ENCODE data around the gene SH3TC1. TPM values are rescaled to one million over a fixed set of nuclear protein-coding genes. Genes with fewer than 3 reads are reported as not detected.

The SH3TC1 gene
- total RNA-seq, 1 donor from 2014 or later = 64.5 TPM

DNA sequence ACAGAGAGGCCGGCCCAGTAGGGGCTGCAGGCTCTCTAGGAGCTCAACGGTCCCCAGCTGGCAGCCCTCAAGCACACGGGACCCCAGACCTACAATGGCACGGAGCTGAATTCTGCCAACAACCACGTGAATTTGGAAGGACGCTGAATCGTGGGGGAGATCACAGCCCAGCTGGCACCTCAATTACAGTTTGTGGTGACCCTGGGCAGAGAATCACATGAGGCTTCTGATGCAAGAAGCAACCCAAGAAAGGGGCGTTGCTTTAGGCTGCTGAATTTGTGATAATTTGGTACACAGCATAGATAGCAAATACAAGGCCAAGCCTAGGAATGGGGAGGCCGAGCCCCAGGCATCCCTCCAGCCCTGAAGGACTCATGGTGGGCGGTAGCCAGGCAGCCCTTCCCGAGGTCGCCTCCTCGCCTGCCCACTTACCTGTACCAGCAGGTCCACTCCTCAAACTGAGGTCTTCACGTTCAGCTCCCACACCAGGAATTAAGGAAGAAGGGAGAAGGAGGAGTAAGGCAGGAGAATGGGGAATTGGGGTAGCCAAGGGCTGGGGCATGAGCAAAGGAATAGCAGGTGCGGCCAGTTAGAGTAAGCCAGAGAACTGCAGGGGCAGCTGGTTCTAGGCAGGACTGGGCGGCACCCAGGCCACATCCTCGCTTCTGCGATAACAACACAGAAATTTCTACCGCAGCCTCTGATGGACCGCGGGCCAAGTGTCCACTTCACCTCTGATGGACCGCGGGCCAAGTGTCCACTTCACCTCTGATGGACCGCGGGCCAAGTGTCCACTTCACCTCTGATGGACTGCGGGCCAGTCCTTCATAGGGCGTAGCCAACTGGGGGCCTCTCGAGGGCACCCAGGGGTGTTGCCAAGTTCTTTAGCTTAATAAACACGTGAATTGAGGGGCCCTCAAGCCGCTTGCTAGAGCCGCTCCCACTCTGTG, 47.1 kb downstream of the SH3TC1 start:
- Histone ChIP-seq H3K27me3 (no peaks in the 10 kb centered on the region), H3K4me3 (no peak overlapping the region), H3K36me3 (no peaks in the 10 kb centered on the region), H3K4me1 (peaks cover 0 to 5% of the 10 kb centered on the region in 2 donors), H3K9me3 (no peaks in the 10 kb centered on the region), H3K27ac (peak overlapping the region in 1 of 2 donors; percentile 33)
- DNase-seq (ENCODE audit: low spot score in 2 of 2) = no peak
- TF ChIP-seq, protein P1, sequence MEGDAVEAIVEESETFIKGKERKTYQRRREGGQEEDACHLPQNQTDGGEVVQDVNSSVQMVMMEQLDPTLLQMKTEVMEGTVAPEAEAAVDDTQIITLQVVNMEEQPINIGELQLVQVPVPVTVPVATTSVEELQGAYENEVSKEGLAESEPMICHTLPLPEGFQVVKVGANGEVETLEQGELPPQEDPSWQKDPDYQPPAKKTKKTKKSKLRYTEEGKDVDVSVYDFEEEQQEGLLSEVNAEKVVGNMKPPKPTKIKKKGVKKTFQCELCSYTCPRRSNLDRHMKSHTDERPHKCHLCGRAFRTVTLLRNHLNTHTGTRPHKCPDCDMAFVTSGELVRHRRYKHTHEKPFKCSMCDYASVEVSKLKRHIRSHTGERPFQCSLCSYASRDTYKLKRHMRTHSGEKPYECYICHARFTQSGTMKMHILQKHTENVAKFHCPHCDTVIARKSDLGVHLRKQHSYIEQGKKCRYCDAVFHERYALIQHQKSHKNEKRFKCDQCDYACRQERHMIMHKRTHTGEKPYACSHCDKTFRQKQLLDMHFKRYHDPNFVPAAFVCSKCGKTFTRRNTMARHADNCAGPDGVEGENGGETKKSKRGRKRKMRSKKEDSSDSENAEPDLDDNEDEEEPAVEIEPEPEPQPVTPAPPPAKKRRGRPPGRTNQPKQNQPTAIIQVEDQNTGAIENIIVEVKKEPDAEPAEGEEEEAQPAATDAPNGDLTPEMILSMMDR (IDR thresholded peaks at IDR 0.05) = no peak
- intact Hi-C loops (cut with DNase I) = no loop called here

DNA sequence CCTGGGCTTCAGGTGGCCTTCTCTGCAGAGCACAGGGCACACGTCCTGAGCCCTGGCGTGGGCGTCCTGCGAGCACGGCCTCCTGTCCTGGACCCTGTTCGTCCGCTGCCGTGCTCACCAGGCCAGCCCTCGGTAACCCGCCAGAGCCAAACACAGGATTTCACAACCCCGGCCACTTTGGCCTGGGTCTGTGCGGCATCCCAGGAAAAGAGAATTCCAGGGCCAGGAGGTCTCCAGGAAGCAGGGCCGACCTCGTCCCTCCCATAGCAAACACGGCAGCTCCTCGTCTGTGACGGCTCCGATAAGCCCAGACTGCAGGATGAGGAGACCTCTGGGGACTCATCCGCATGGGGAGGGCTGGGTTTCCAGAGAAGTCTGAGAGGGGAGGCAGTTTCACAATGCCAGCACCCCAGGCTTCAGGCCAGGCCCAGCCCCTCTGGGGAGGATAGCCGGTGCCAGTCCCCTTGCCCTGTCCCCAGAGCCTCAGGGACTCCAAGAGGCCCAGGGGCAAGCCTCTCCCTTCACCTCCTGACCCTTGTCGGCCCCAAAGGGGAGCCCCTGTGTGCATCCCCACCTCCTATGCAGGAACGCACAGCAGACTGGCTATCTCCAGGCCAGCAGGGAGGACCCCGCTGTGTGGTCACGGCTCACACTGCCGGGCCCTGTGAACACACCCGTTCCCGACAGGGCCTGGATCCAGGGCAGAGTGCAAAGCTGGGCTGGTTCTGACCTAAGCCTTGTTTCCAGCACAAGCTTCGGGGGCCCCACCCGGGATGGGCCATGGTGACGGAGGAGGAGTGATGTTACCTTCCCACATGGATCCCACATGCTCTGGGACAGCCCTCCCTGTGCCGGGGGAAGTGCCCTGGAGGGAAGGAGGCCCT, 48.2 kb downstream of the SH3TC1 start:
- H3K4me1 ChIP-seq = peaks cover 0 to 5% of the 10 kb centered on the region in 2 donors
- no peaks in the 10 kb centered on the region for H3K27me3 ChIP-seq
- no peaks in the 10 kb centered on the region for H3K9me3 ChIP-seq
- TF ChIP-seq, protein P1 (IDR thresholded peaks at IDR 0.05) = no peak
- DNase-seq (ENCODE audit: low spot score in 2 of 2) = peak in 1 of 2 donors; percentile 73
- peak overlapping the region in 1 of 2 donors; percentile 33 for H3K27ac ChIP-seq
- intact Hi-C loops (cut with DNase I) = no loop called here
- no peak overlapping the region for H3K4me3 ChIP-seq
- H3K36me3 ChIP-seq = no peaks in the 10 kb centered on the region

DNA sequence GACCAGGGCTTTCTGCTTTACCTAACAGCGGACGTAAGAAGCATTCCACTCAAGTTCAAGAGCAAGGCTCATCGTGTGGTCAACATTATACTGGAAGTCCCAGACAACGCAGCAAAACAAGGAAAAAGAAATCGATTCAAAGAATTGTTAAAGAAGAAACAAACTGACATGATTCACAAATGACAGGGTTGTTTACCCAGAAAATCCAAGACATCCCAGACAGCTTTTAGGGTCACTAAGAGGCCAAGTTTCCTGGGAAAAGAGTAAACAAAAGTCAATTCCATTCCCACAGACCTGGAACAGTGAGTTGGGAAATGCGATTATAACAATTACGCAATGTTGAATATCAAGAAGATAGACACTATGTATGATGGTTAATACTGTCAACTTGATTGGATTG, 49.0 kb downstream of the SH3TC1 start:
- Histone ChIP-seq H3K9me3 (no peaks in the 10 kb centered on the region), H3K4me1 (no peaks in the 10 kb centered on the region), H3K27ac (no peak overlapping the region), H3K4me3 (no peak overlapping the region), H3K36me3 (no peaks in the 10 kb centered on the region), H3K27me3 (no peaks in the 10 kb centered on the region)
- intact Hi-C loops (cut with DNase I) = no loop called here
- TF ChIP-seq, protein P1 (IDR thresholded peaks at IDR 0.05) = no peak
- no peak for DNase-seq (ENCODE audit: low spot score in 2 of 2)

DNA sequence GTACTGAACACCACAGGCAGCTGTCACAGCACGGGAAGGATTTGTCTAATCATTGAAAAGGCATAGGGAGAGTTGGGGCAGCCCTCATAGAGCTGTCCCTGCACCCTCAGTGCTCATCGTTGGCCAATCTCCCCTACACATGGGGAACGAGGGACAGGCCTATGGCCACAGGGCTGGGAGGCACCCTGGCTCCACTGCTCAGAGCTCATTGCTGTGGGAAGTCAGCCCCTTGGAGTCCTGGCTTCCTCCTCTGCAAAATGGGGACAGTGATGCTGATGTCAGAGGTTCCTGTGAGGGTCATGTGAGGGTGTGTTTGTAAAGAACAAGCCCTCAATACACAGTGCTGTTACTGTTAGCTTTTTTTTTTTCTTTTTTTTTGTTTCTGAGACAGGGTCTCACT, 51.1 kb downstream of the SH3TC1 start:
- DNase-seq (ENCODE audit: low spot score in 2 of 2) = no peak
- no peak overlapping the region for H3K27ac ChIP-seq

DNA sequence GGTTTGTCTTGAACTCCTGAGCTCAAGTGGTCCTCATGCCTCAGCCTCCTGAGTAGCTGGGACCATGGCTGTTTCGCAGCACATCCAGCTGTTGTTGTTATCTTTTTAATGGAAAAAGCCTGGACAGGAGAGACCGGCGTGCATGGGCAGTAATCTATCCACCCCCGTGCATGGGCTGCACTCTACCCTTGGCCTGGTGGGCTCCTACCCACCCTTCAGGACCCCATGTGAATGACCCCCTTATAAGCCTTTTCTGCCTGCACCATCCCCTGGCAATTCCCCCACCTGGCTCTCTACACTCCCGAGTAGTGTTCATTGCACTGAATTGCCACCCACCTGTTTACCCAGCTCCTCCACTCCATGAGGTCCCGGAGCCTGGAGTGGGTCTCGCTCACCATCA, 51.5 kb downstream of the SH3TC1 start:
- no peak overlapping the region for H3K27ac ChIP-seq
- DNase-seq (ENCODE audit: low spot score in 2 of 2) = no peak
- TF ChIP-seq, protein P1 (IDR thresholded peaks at IDR 0.05) = no peak
- H3K4me3 ChIP-seq = no peak overlapping the region
- intact Hi-C loops (cut with DNase I) = no loop called here
- no peaks in the 10 kb centered on the region for H3K4me1 ChIP-seq
- H3K27me3 ChIP-seq = no peaks in the 10 kb centered on the region
- H3K9me3 ChIP-seq = no peaks in the 10 kb centered on the region
- no peaks in the 10 kb centered on the region for H3K36me3 ChIP-seq

More for the DNA sequence above, 51.1 kb downstream of the SH3TC1 start:
- H3K27me3 ChIP-seq = no peaks in the 10 kb centered on the region
- TF ChIP-seq, protein P1 (IDR thresholded peaks at IDR 0.05) = no peak
- no peaks in the 10 kb centered on the region for H3K36me3 ChIP-seq
- H3K4me3 ChIP-seq = no peak overlapping the region
- no peaks in the 10 kb centered on the region for H3K4me1 ChIP-seq
- H3K9me3 ChIP-seq = no peaks in the 10 kb centered on the region
- intact Hi-C loops (cut with DNase I) = no loop called here
